ENCODE results near the gene MICAL3. TPM values are rescaled to one million over a fixed set of nuclear protein-coding genes. Genes with fewer than 3 reads are reported as not detected.
"Not testable (repeated sequence)": the region's sequence is repeated elsewhere in the genome, so short reads cannot be mapped to it uniquely, and the experiment has no call there.

MICAL3 gene
- total RNA-seq, 6 experiments from 2014 or later = 31.5 to 61.8 (median 48.2) TPM

DNA sequence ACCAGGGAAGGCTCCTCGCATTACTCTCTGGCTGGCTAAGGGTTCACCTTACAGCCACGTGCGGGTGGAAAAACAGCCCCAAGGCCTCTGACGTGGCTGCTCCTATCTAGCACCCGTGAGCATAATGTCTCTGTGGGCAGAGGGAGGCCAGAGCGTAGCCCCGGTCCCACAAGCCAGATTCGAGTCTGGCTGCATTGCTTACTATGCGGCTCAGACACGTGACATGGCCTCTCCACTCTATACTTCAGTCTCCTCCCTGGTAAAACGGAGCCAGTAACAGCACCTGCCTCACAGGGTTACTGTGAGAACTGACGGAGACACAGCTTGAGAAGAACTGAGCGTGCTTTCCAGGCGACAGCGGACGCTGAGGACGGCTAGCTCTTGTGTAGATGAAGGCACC lies 144.3 kb downstream of the MICAL3 start:
- H3K4me1 ChIP-seq = peaks cover 0 to 18% (median 6%) of the 10 kb centered on the region in 4 donors
- no peak for DNase-seq
- intact Hi-C loops (cut with DNase I) = no loop called here
- no peak for ATAC-seq
- H3K27me3 ChIP-seq = no peaks in the 10 kb centered on the region
- no peak overlapping the region for H3K4me3 ChIP-seq
- peaks cover 0 to 6% (median 0%) of the 10 kb centered on the region in 4 donors for H3K36me3 ChIP-seq
- WGBS (ENCODE audit: insufficient coverage, low coverage, low lambda C conversion rate, missing lambda C conversion rate) = 100% methylated on average over 1 of the region's 17 CpGs
- no peaks in the 10 kb centered on the region for H3K9me3 ChIP-seq
- H3K27ac ChIP-seq = no peak overlapping the region
- TF ChIP-seq POLR2A (IDR thresholded peaks at IDR 0.05) = no peak
- TF ChIP-seq, protein P1, sequence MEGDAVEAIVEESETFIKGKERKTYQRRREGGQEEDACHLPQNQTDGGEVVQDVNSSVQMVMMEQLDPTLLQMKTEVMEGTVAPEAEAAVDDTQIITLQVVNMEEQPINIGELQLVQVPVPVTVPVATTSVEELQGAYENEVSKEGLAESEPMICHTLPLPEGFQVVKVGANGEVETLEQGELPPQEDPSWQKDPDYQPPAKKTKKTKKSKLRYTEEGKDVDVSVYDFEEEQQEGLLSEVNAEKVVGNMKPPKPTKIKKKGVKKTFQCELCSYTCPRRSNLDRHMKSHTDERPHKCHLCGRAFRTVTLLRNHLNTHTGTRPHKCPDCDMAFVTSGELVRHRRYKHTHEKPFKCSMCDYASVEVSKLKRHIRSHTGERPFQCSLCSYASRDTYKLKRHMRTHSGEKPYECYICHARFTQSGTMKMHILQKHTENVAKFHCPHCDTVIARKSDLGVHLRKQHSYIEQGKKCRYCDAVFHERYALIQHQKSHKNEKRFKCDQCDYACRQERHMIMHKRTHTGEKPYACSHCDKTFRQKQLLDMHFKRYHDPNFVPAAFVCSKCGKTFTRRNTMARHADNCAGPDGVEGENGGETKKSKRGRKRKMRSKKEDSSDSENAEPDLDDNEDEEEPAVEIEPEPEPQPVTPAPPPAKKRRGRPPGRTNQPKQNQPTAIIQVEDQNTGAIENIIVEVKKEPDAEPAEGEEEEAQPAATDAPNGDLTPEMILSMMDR (IDR thresholded peaks at IDR 0.05) = no peak

GRCh38 chr22:17878941-17879340 lies 145.4 kb downstream of the MICAL3 start:
- H3K27ac ChIP-seq = no peak overlapping the region
- intact Hi-C loops (cut with DNase I) = loop anchor here in 1 of 2 donors (10.0 kb wide), 1 partner anchor 64 kb away; no protein-coding TSS in a partner anchor
- no peak for DNase-seq
- H3K4me1 ChIP-seq = peaks cover 0 to 13% (median 3%) of the 10 kb centered on the region in 4 donors
- no peaks in the 10 kb centered on the region for H3K27me3 ChIP-seq
- no peak for TF ChIP-seq POLR2A (IDR thresholded peaks at IDR 0.05)
- TF ChIP-seq, protein P1 (IDR thresholded peaks at IDR 0.05) = no peak
- H3K4me3 ChIP-seq = no peak overlapping the region
- WGBS (ENCODE audit: insufficient coverage, low coverage, low lambda C conversion rate, missing lambda C conversion rate) = 63% methylated on average over 2 of the region's 7 CpGs
- no peaks in the 10 kb centered on the region for H3K9me3 ChIP-seq
- ATAC-seq = no peak
- H3K36me3 ChIP-seq = peaks cover 0 to 6% (median 0%) of the 10 kb centered on the region in 4 donors

- ATAC-seq = no peak
- TF ChIP-seq POLR2A (IDR thresholded peaks at IDR 0.05) = no peak
- TF ChIP-seq, protein P1 (IDR thresholded peaks at IDR 0.05) = no peak
- no peak for DNase-seq
- peaks cover 0 to 6% (median 0%) of the 10 kb centered on the region in 4 donors for H3K36me3 ChIP-seq
- peaks cover 0 to 7% (median 0%) of the 10 kb centered on the region in 4 donors for H3K4me1 ChIP-seq
- H3K4me3 ChIP-seq = no peak overlapping the region
- WGBS (ENCODE audit: insufficient coverage, low coverage, low lambda C conversion rate, missing lambda C conversion rate) = 95% methylated on average over 6 of the region's 10 CpGs
- no peaks in the 10 kb centered on the region for H3K9me3 ChIP-seq
- H3K27ac ChIP-seq = no peak overlapping the region
- no peaks in the 10 kb centered on the region for H3K27me3 ChIP-seq
- intact Hi-C loops (cut with DNase I) = loop anchor here in 1 of 2 donors (10.0 kb wide), 1 partner anchor 63 kb away; no protein-coding TSS in a partner anchor
Observed at GRCh38 chr22:17878186-17878694, 146.1 kb downstream of the MICAL3 start.

- intact Hi-C loops (cut with DNase I) = loop anchor here in 1 of 2 donors (10.0 kb wide), 1 partner anchor 62 kb away; no protein-coding TSS in a partner anchor
- not testable (repeated sequence) for H3K27me3 ChIP-seq, H3K4me1 ChIP-seq, H3K9me3 ChIP-seq, H3K27ac ChIP-seq, DNase-seq, ATAC-seq, H3K4me3 ChIP-seq
- peaks cover 0 to 11% (median 3%) of the 10 kb centered on the region in 4 donors for H3K36me3 ChIP-seq
Observed at GRCh38 chr22:17876878-17877855, 147.2 kb downstream of the MICAL3 start.
